ENCODE measurements around the gene ATP23. TPM values are rescaled to one million over a fixed set of nuclear protein-coding genes. Genes with fewer than 3 reads are reported as not detected.
A peak's percentile ranks its signal among the peaks of the same experiment; 100 is the strongest.

Gene ATP23
- total RNA-seq, 1 experiment from 2014 or later = 4.7 TPM

- Histone ChIP-seq H3K79me1 (ENCODE audit: insufficient read depth, low read depth, low read length, poor library complexity, severe bottlenecking) (no peaks in the 10 kb centered on the region), H3K79me2 (ENCODE audit: insufficient read depth, low read length) (no peaks in the 10 kb centered on the region; the same call in 1 of the 2 replicates), H3K23me2 (ENCODE audit: insufficient read length, low read depth, low read length, poor library complexity, severe bottlenecking) (peaks cover 14% of the 10 kb centered on the region), H3K27me3 (ENCODE audit: insufficient read depth, low read length) (no peaks in the 10 kb centered on the region), H3K4ac (ENCODE audit: low read depth, low read length) (no peak overlapping the region), H3T11ph (ENCODE audit: low read length) (no peak overlapping the region), H3K27ac (ENCODE audit: insufficient read length, low read depth, low read length) (no peak overlapping the region), H2BK15ac (ENCODE audit: low read depth, low read length) (no peak overlapping the region), H3K18ac (ENCODE audit: insufficient read length, low read depth, low read length) (no peak overlapping the region), H3K56ac (ENCODE audit: insufficient read length, low read depth, low read length) (no peak overlapping the region), H4K91ac (ENCODE audit: insufficient read length, low read depth, low read length) (no peak overlapping the region), H3K4me2 (ENCODE audit: insufficient read depth, insufficient read length, low read length) (no peak overlapping the region), H3K9ac (ENCODE audit: extremely low read depth, insufficient read length, low read length) (no peak overlapping the region), H4K8ac (replicated peaks; ENCODE audit: insufficient read length, low read depth, low read length) (no peak overlapping the region), H3K9me3 (ENCODE audit: control insufficient read depth, low read depth, low read length) (no peaks in the 10 kb centered on the region), H3K4me1 (ENCODE audit: insufficient read depth, low read length) (no peaks in the 10 kb centered on the region; the same call in 1 of the 2 replicates), H2BK5ac (ENCODE audit: insufficient read length, low read length) (no peak overlapping the region), H4K20me1 (ENCODE audit: control insufficient read depth, insufficient read depth, insufficient read length) (no peaks in the 10 kb centered on the region), H3K23ac (ENCODE audit: insufficient read length, low read depth, low read length) (no peak overlapping the region), H4K5ac (ENCODE audit: insufficient read length, low read depth, low read length) (no peak overlapping the region), H2AK5ac (ENCODE audit: insufficient read length, low read length) (no peak overlapping the region), H2AFZ (ENCODE audit: low read length) (no peak overlapping the region), H2BK12ac (ENCODE audit: insufficient read length, low read depth, low read length) (no peak overlapping the region), H2BK20ac (ENCODE audit: low read depth, low read length, poor library complexity, severe bottlenecking) (no peak overlapping the region), H2BK120ac (ENCODE audit: low read depth, low read length, poor library complexity, severe bottlenecking) (no peak overlapping the region), H3K14ac (ENCODE audit: insufficient read depth, low read length) (no peak overlapping the region)
- Mint-ChIP-seq H3K27me3 (ENCODE audit: low read depth) (peaks cover 14% of the 10 kb centered on the region), H3K4me1 (peaks cover 13 to 14% of the 10 kb centered on the region in 2 experiments), H3K4me3 (no peak overlapping the region), H3K9me3 (no peaks in the 10 kb centered on the region), H3K36me3 (ENCODE audit: insufficient read depth in 1 of 3, low read depth in 3 of 3) (no peaks in the 10 kb centered on the region; a peak in 2 of 7 replicates), H3K27ac (peak overlapping the region in 1 of 3 experiments; percentile 50; a peak in 1 of 7 replicates)
- WGBS (ENCODE audit: extremely low coverage, insufficient read length, low lambda C conversion rate) = no CpG with 5 or more reads among the region's 2 CpGs
- no peak for TF ChIP-seq CTCF (conservative IDR thresholded peaks at IDR 0.05)
- DNase-seq = no peak
These were observed 2.2 kb downstream of the ATP23 start for GRCh38 chr12:57943438-57944080.
